GM18505 (cell line): ENCODE measurements around the gene TRH.
"Not testable (repeated sequence)": the region's sequence is repeated elsewhere in the genome, so short reads cannot be mapped to it uniquely, and the experiment has no call there.

Experiments used
- ATAC-seq: cut with Tn5 transposase; IDR thresholded peaks from one replicate; pipeline ENCODE4 v1.9.1; 2021; ENCODE audit not compliant: unreplicated experiment
- POLR2A ChIP-seq: IDR thresholded peaks from 4 replicates; pipeline ENCODE4 v1.6.1; 2011; ENCODE audit warnings: borderline replicate concordance; ENCODE audit not compliant: insufficient read depth, insufficient read length; ENCODE audit errors: extremely low read depth

Gene TRH

GRCh38 chr3:129973853-129974563 is 512 bp upstream of the TRH start:
- TF ChIP-seq POLR2A = no peak
- no peak for ATAC-seq

- no peak for TF ChIP-seq POLR2A
- no peak for ATAC-seq
Observed at GRCh38 chr3:129974833-129975704, 549 bp downstream of the TRH start.

- no peak for TF ChIP-seq POLR2A
- no peak for ATAC-seq
Observed at GRCh38 chr3:129975705-129976048, 1.2 kb downstream of the TRH start.

DNA sequence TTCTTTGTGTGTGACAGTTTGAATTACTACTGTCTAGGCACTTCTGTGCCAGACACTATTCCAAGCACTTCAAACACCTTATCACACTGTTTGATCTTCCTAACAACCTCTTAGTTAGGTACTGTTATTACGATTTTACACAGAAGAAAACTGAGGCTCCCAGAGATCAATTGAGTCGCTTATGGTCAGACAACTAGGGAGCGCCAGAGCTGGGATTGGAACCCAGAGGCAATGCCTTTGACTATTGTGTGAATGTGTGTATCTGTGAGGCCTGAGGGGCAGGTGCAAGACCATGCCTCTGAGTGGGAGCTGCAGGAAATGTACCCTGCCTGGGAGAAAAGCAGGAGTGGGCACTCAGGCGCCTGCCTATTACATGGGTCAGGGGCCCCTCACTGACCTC is 1.8 kb downstream of the TRH start:
- no peak for ATAC-seq
- no peak for TF ChIP-seq POLR2A

DNA sequence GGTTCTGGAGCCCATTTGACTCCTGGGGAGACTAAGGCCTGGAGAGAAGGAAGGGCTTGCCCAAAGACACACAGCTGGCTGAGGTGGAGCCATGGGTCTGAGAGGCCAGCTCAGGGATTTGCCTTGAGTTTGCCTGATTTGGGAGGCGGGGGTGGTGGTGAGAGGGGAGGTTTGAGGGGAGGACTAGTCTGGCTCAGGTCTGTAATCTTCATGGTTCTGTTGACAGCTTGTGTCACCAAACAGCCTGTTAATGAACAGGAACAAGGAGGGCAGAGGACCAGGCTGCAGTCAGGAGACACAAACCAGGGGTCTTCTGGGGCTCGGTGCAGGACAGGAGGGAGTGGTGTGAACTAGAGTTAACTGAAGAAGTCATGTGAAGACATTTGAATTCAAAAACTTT is 3.6 kb downstream of the TRH start:
- no peak for ATAC-seq
- TF ChIP-seq POLR2A = no peak

DNA sequence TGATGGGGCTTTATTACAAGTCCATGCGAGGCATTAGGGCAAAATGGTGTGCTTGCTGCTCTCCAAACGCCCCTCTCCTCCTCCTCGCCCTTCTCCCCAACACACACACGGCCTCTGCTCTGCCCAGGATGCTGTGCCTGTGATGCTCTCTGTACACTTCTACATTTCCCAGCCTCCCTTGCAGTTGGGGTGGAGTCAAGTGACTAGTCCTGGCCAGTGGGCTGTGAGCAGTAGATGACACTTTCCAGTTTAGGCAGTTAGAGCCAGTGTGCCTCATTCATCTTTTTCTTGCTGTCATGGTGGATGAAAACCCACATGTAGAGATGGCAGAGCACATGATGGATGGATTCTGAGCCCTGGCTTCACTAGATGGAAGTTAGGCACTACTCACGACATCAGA is 5.4 kb downstream of the TRH start:
- ATAC-seq = no peak
- TF ChIP-seq POLR2A = no peak

- ATAC-seq = no peak
- TF ChIP-seq POLR2A = no peak
Observed at GRCh38 chr3:129983561-129983960, 9.0 kb downstream of the TRH start.

GRCh38 chr3:129984125-129984524 is 9.6 kb downstream of the TRH start:
- TF ChIP-seq POLR2A = no peak
- no peak for ATAC-seq

- TF ChIP-seq POLR2A = no peak
- ATAC-seq = no peak
Observed at GRCh38 chr3:129985113-129985512, 10.6 kb downstream of the TRH start.

- no peak for TF ChIP-seq POLR2A
- no peak for ATAC-seq
Observed at GRCh38 chr3:129988429-129988828, 13.9 kb downstream of the TRH start.

- no peak for TF ChIP-seq POLR2A
- no peak for ATAC-seq
Observed at GRCh38 chr3:129989414-129989813, 14.9 kb downstream of the TRH start.

DNA sequence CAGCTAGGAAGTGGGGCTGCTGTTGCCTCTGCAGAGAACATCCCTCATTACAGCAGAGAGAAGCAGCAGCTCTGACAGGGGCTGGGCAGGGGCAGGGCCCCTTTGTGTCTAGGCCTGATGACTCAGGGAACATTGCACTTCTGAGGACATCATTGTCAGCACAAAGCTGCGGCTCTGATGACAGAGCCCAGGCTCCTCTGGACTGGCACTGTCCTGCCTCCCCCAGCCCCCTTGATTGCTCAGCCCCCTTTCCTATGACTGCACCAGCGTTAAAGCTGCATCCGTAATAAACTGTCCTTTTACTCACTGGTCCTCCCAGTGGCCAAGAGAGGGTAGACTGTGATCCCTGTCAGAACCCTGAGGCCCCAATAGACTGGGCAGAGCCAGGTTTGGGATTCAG is 18.3 kb downstream of the TRH start:
- no peak for TF ChIP-seq POLR2A
- ATAC-seq = no peak

DNA sequence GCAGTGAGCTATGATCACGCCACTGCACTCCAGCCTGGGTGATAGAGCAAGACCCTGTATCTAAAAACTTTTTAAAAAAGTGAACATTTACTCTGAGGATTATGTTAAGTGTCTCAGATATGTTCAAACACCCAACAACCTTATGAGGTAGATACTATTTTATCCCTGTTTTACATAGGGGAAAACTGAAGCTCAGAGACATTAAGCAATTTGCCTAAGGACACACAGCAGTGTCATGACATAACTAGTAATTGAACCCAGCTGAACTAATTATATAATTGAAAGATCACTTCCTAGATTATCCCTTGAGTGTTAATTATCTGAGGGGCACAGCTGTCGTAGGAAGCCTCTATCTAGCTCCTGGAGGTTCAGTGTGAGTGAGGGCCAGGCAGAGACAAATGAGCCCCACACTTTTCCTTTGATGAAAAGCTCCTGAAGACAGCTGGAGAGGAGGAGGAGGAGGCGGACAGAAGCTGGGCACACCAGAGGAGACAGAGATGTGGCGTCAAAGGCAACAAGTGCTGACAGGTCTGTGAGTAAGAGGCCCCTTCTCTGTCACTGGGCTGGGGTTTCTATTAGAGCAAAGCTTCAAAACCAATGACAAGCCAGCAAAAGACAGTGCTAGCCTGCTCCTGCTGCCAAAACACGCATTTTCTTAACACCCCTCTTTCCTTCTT is 20.5 kb downstream of the TRH start:
- TF ChIP-seq POLR2A = no peak

GRCh38 chr3:129996073-129996472 is 21.6 kb downstream of the TRH start:
- TF ChIP-seq POLR2A = no peak
- no peak for ATAC-seq

More for the DNA sequence above, 20.5 kb downstream of the TRH start:
- no peak for ATAC-seq

DNA sequence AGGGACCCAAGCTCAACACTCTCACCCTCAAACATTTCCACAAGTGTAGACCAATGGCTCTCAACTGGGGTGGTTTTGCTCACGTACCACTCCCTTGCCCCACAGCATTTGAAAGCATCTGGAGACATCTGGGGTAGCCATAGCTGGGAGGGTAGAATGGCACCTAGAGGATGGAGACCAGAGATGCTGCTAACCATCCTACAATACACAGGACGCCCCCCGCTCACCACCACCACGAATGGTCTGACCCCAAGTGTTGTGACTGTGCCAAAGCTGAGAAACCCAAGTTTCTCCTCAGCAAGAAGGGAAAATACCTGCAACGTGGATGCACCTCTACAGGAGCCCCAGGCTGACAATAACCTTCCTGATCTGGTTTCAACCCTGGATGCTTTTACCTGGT is 24.7 kb downstream of the TRH start:
- ATAC-seq = not testable (repeated sequence)

- not testable (repeated sequence) for ATAC-seq
Observed at GRCh38 chr3:130002666-130003598, 28.4 kb downstream of the TRH start.
